H1 (cell line): Measurements from ENCODE around the gene LRP5. TPM values are rescaled to one million over a fixed set of nuclear protein-coding genes. Genes with fewer than 3 reads are reported as not detected.

Experiments used
- SUZ12 ChIP-seq: fragments of 200-600 bp; sonication (generic); IDR thresholded peaks from 2 replicates; pipeline ENCODE4 v1.6.1; 2012; ENCODE audit warnings: mild to moderate bottlenecking, inconsistent platforms, low read length, moderate library complexity, mixed read lengths
- ZNF274 ChIP-seq: IDR thresholded peaks from 2 replicates; pipeline ENCODE4 v1.7.0; 2012; ENCODE audit warnings: low read length, borderline replicate concordance; ENCODE audit errors: extremely low read depth
- polyA plus RNA-seq, 7 experiments: library from polyadenylated mRNA; depleted of rRNA in 3 of 7; stranded (reverse) in 5 of 7; unstranded in 2 of 7; fragments of >200 nt in 5 of 7; fragments of 200-250 nt in 2 of 7; gene quantifications; 1 replicate in 5 of 7; 2 replicates in 1 of 7; 4 replicates in 1 of 7; pipeline versions ENCODE4 v1.2.1 to v1.2.3, GENCODE V29; 2011 to 2013; ENCODE audit warnings: missing spikeins in 2 of 7, mixed read lengths in 2 of 7
- total RNA-seq: library from RNA; stranded (reverse); fragmentation: NEBNext Ultra II Directional; extraction: Animal tissue kit (Norgen Biotek cat#: 25700); gene quantifications from 2 replicates; pipeline ENCODE4 v1.2.1, GENCODE V29; 2021

LRP5 gene
- total and polyA plus RNA-seq, 2 of the 8 experiments (the other 6 are each of a cell fraction or from before 2014, with no cell fraction given), result 19.0 to 38.9 TPM

GRCh38 chr11:68430801-68431200 is 118.4 kb downstream of the LRP5 start (continued):
- TF ChIP-seq SUZ12, result no peak
- TF ChIP-seq ZNF274, result no peak
- TF ChIP-seq, all 59 proteins: peak for 0
